Liver (tissue), 9 donors: ENCODE data around the gene BDH1. TPM values are rescaled to one million over a fixed set of nuclear protein-coding genes. Genes with fewer than 3 reads are reported as not detected.
A peak's percentile ranks its signal among the peaks of the same experiment; 100 is the strongest.

Experiments used
- DNase-seq: peaks from one replicate; pipeline ENCODE4 v3.0.0-alpha.2; 2017; ENCODE audit warnings: low spot score
- H3K27ac ChIP-seq, 2 donors: one replicate each; pipeline ENCODE4 v1.7.0; 2013; ENCODE audit warnings: inconsistent platforms in 2 of 2, low read length in 2 of 2, control low read depth in 1 of 2, low read depth in 1 of 2, mild to moderate bottlenecking in 1 of 2
- H3K27me3 ChIP-seq, 4 donors: one replicate each; pipeline versions ENCODE4 v1.6.1 to v1.7.0; 2013; ENCODE audit warnings: low read length in 3 of 4, inconsistent platforms in 1 of 4, mild to moderate bottlenecking in 1 of 4, moderate library complexity in 1 of 4; ENCODE audit not compliant: control insufficient read depth in 4 of 4, insufficient read depth in 4 of 4
- H3K36me3 ChIP-seq, 4 donors: one replicate each; pipeline versions ENCODE4 v1.6.1 to v1.7.0; 2013; ENCODE audit warnings: low read length in 3 of 4, mild to moderate bottlenecking in 3 of 4, low read depth in 1 of 4, moderate library complexity in 1 of 4; ENCODE audit not compliant: control insufficient read depth in 4 of 4, insufficient read depth in 3 of 4
- H3K4me1 ChIP-seq, 4 donors: one replicate each; pipeline versions ENCODE4 v1.6.1 to v1.7.0; 2013; ENCODE audit warnings: low read length in 3 of 4, mild to moderate bottlenecking in 3 of 4, moderate library complexity in 1 of 4; ENCODE audit not compliant: control insufficient read depth in 4 of 4, insufficient read depth in 4 of 4
- H3K4me3 ChIP-seq, 3 donors: one replicate each; pipeline versions ENCODE4 v1.6.1 to v1.7.0; 2013; ENCODE audit warnings: low read length in 3 of 3, control low read depth in 1 of 3, low read depth in 1 of 3, mild to moderate bottlenecking in 1 of 3
- H3K9ac ChIP-seq, 2 donors: one replicate each; pipeline ENCODE4 v1.7.0; 2013; ENCODE audit warnings: low read length in 2 of 2, mild to moderate bottlenecking in 2 of 2, moderate library complexity in 2 of 2, control low read depth in 1 of 2, low read depth in 1 of 2
- H3K9me3 ChIP-seq, 4 donors: one replicate each; pipeline versions ENCODE4 v1.6.1 to v1.7.0; 2013; ENCODE audit warnings: low read length in 3 of 4; ENCODE audit not compliant: control insufficient read depth in 4 of 4
- CTCF ChIP-seq: fragments of 150-350 bp; IDR thresholded peaks from 2 replicates; pipeline ENCODE4 v1.5.1; 2017; ENCODE audit warnings: improper control_type of control experiment, low read depth, low read length; ENCODE audit not compliant: missing input control
- EGR1 ChIP-seq, 2 donors: IDR thresholded peaks; 2 replicates each; pipeline ENCODE4 v1.6.1; 2016 to 2018; ENCODE audit warnings: antibody characterized with exemption in 2 of 2, low read depth in 2 of 2
- FOXA1 ChIP-seq: IDR thresholded peaks from 2 replicates; pipeline ENCODE4 v1.6.1; 2016; ENCODE audit warnings: antibody characterized with exemption
- FOXA2 ChIP-seq: IDR thresholded peaks from 2 replicates; pipeline ENCODE4 v1.6.1; 2016; ENCODE audit warnings: antibody characterized with exemption
- GABPA ChIP-seq, 2 donors: IDR thresholded peaks in 1 of 2; conservative IDR thresholded peaks in 1 of 2; 2 replicates each; pipeline ENCODE4 v1.6.1; 2016; ENCODE audit warnings: antibody characterized with exemption in 2 of 2, mild to moderate bottlenecking in 1 of 2, moderate library complexity in 1 of 2
- HNF4A ChIP-seq, 2 donors: conservative IDR thresholded peaks; 2 replicates each; pipeline ENCODE4 v1.6.1; 2016; ENCODE audit warnings: antibody characterized with exemption in 2 of 2, mild to moderate bottlenecking in 2 of 2
- HNF4G ChIP-seq: IDR thresholded peaks from 2 replicates; pipeline ENCODE4 v1.6.1; 2016; ENCODE audit warnings: antibody characterized with exemption
- JUND ChIP-seq, 2 donors: IDR thresholded peaks; 2 replicates each; pipeline ENCODE4 v1.6.1; 2016; ENCODE audit warnings: antibody characterized with exemption in 2 of 2
- MAX ChIP-seq: IDR thresholded peaks from 2 replicates; pipeline ENCODE4 v1.6.1; 2016; ENCODE audit warnings: antibody characterized with exemption
- NR2F2 ChIP-seq: IDR thresholded peaks from 2 replicates; pipeline ENCODE4 v1.6.1; 2016; ENCODE audit warnings: antibody characterized with exemption
- RAD21 ChIP-seq, 2 donors: IDR thresholded peaks; 2 replicates each; pipeline ENCODE4 v1.6.1; 2016; ENCODE audit warnings: antibody characterized with exemption in 2 of 2, mild to moderate bottlenecking in 2 of 2
- REST ChIP-seq: IDR thresholded peaks from 2 replicates; pipeline ENCODE4 v1.6.1; 2016; ENCODE audit warnings: antibody characterized with exemption, mild to moderate bottlenecking
- RXRA ChIP-seq, 2 donors: IDR thresholded peaks; 2 replicates each; pipeline ENCODE4 v1.6.1; 2017 to 2018; ENCODE audit warnings: antibody characterized with exemption in 2 of 2, mild to moderate bottlenecking in 1 of 2
- SP1 ChIP-seq: IDR thresholded peaks from 2 replicates; pipeline ENCODE4 v1.6.1; 2018; ENCODE audit warnings: antibody characterized with exemption, mild to moderate bottlenecking
- TAF1 ChIP-seq: conservative IDR thresholded peaks from 2 replicates; pipeline ENCODE4 v1.6.1; 2016; ENCODE audit warnings: antibody characterized with exemption, mild to moderate bottlenecking
- YY1 ChIP-seq: IDR thresholded peaks from 2 replicates; pipeline ENCODE4 v1.6.1; 2016; ENCODE audit warnings: antibody characterized with exemption, mild to moderate bottlenecking
- ZBTB33 ChIP-seq: IDR thresholded peaks from 2 replicates; pipeline ENCODE4 v1.6.1; 2016; ENCODE audit warnings: antibody characterized with exemption
- WGBS: extraction: QIAGEN DNeasy Blood & Tissue Kit; methylation state at CpG from one replicate; pipeline ENCODE4 v1.1.7; 2013; 5-methylcytosine and 5-hydroxymethylcytosine counted together
- polyA plus RNA-seq, 2 donors: library from polyadenylated mRNA; stranded (reverse) in 1 of 2; unstranded in 1 of 2; fragments of 200-250 nt in 1 of 2; fragments of >200 nt in 1 of 2; fragmentation: Nextera tagmentation in 1 of 2; extraction: Ambion mirVana in 1 of 2; gene quantifications; one replicate each; pipeline versions ENCODE4 v1.2.1 to v1.2.3, GENCODE V29; 2013 to 2015
- total RNA-seq, 2 donors: library from RNA; depleted of rRNA; stranded (reverse); fragments of >200 nt; gene quantifications; one replicate each; pipeline ENCODE4 v1.2.3, GENCODE V29; 2014
- donor health status: healthy.
- donor health status: healthy.
- donor health status: healthy.
- donor health status: healthy.
- donor health status: healthy.

BDH1 gene
- total RNA-seq = 100 to 1,000 TPM in 1 of 2 donors, 10 to 100 TPM in 1; 49.4 to 140 TPM
- polyA plus RNA-seq = 100 to 1,000 TPM; 213 to 268 TPM

- WGBS = 50% methylated on average over 96 of the region's 96 CpGs
- peak within 1 kb of the TSS; percentile 51 to 62 for H3K27ac ChIP-seq
- peaks cover 0 to 3% (median 1%) of the 10 kb centered on the region in 4 donors for H3K36me3 ChIP-seq
- TF ChIP-seq SP1 (no peak), REST (no peak), HNF4G (no peak), ZBTB33 (no peak), JUND (IDR thresholded peaks at IDR 0.05) (no peak), RAD21 (IDR thresholded peaks at IDR 0.05) (no peak), FOXA2 (no peak), TAF1 (no peak), NR2F2 (no peak), CTCF (no peak), HNF4A (conservative IDR thresholded peaks at IDR 0.05) (no peak), FOXA1 (no peak), YY1 (no peak)
- peaks cover 13 to 24% (median 17%) of the 10 kb centered on the region in 4 donors for H3K4me1 ChIP-seq
- H3K27me3 ChIP-seq = no peaks in the 10 kb centered on the region
- peak; percentile 57 for DNase-seq
- H3K4me3 ChIP-seq = peak within 1 kb of the TSS; percentile 54 to 63 (median 60)
- no peaks in the 10 kb centered on the region for H3K9me3 ChIP-seq
- no peak within 1 kb of the TSS for H3K9ac ChIP-seq
Measured at GRCh38 chr3:197555281-197556261, at the start of gene BDH1. Gene BDH1 (minus strand): TSS chr3:197555968. CDS start chr3:197546443, 9,525 bp downstream.

GRCh38 chr3:197603317-197603933 lies 47.7 kb upstream of the BDH1 start:
- WGBS = 95% methylated on average over 15 of the region's 15 CpGs

More at GRCh38 chr3:197603317-197603933, 47.7 kb upstream of the BDH1 start:
- Histone ChIP-seq H3K9me3 (no peaks in the 10 kb centered on the region), H3K9ac (no peak overlapping the region), H3K4me3 (no peak overlapping the region), H3K27ac (peak overlapping the region; percentile 53), H3K36me3 (peaks cover 7 to 19% (median 15%) of the 10 kb centered on the region in 4 donors), H3K4me1 (peaks cover 6 to 31% (median 15%) of the 10 kb centered on the region in 4 donors), H3K27me3 (no peaks in the 10 kb centered on the region)
- TF ChIP-seq YY1 (no peak), RXRA (IDR thresholded peaks at IDR 0.05) (no peak), RAD21 (IDR thresholded peaks at IDR 0.05) (no peak), HNF4A (conservative IDR thresholded peaks at IDR 0.05) (no peak), TAF1 (no peak), EGR1 (IDR thresholded peaks at IDR 0.05; ENCODE audit: low read depth in 2 of 2) (no peak), SP1 (no peak), FOXA1 (no peak), JUND (IDR thresholded peaks at IDR 0.05) (no peak), NR2F2 (no peak), MAX (no peak), FOXA2 (no peak), ZBTB33 (no peak), GABPA (IDR thresholded peaks at IDR 0.05 in 1 of 2, conservative IDR thresholded peaks at IDR 0.05 in 1 of 2) (no peak), HNF4G (no peak)
- no peak for DNase-seq
